ENCODE measurements around the gene MEIOB.

DNA sequence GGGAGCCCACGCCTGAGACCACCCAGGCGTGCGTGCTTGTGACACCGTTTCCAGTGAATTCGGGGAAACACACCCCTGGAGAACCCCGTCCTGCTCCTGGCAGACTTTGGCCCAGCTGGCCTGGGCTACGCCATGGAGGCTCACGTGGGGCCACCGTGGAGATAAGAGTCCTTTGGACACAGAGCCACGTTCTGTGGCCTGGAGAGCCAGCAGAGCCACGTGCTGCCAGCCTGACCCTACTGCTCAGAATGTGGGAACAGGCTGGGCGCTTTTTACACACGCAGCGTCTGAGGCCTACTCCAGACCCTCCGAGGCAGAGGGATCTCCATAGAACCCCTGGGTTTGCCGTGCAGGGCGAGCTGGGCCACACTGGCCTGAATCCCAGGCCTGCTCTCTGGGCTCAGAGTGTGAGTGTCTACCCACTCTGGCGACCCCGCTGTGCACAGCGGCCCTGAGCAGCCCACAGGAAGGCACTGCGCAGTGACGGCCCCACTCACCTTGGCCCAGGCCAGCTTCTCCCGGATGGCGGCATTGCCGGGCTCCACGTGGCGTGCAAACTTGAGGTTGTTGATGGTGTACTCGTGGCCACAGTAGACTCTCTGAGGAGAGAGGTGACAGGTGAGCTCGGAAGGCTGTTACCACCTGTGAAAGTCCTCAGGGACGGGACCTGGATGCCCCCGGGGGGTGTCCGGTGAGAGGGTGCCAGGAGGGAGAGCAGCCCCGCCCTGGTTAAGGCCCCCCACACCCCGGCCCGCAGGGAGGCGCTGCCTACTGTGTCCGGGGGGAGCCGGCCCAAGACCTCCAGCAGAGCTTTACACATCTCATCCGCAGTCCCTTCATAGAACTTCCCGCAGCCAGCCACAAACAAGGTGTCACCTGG, 55.3 kb downstream of the MEIOB start:
- TF ChIP-seq, protein P1, sequence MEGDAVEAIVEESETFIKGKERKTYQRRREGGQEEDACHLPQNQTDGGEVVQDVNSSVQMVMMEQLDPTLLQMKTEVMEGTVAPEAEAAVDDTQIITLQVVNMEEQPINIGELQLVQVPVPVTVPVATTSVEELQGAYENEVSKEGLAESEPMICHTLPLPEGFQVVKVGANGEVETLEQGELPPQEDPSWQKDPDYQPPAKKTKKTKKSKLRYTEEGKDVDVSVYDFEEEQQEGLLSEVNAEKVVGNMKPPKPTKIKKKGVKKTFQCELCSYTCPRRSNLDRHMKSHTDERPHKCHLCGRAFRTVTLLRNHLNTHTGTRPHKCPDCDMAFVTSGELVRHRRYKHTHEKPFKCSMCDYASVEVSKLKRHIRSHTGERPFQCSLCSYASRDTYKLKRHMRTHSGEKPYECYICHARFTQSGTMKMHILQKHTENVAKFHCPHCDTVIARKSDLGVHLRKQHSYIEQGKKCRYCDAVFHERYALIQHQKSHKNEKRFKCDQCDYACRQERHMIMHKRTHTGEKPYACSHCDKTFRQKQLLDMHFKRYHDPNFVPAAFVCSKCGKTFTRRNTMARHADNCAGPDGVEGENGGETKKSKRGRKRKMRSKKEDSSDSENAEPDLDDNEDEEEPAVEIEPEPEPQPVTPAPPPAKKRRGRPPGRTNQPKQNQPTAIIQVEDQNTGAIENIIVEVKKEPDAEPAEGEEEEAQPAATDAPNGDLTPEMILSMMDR (conservative IDR thresholded peaks at IDR 0.05 in 1 of 2, IDR thresholded peaks at IDR 0.05 in 1 of 2; ENCODE audit: extremely low read depth in 1 of 2, insufficient read depth in 1 of 2, low read depth in 1 of 2, low read length in 2 of 2), result no peak
- TF ChIP-seq EZH2 (IDR thresholded peaks at IDR 0.05; ENCODE audit: borderline replicate concordance, low read length), result no peak

Data from mammary epithelial cell (primary cell).